NCI-H748 (cell line): ENCODE measurements around the gene RAB27A.
"Not testable (repeated sequence)": the region's sequence is repeated elsewhere in the genome, so short reads cannot be mapped to it uniquely, and the experiment has no call there.

Experiments used
- DNase-seq: peaks from one replicate; lab custom pipeline; 2025; ENCODE audit not compliant: unreplicated experiment; lab: John Stamatoyannopoulos, UW

Gene RAB27A

GRCh38 chr15:55289746-55290527 lies at the start of gene RAB27A:
RAB27A (minus strand) TSS chr15:55289813; CDS start chr15:55234934, 54,879 bp downstream.
- peak; percentile 70 for DNase-seq

- no peak for DNase-seq
These were observed 47.5 kb upstream of the RAB27A start for GRCh38 chr15:55337160-55337559.

- DNase-seq = no peak
These were observed 45.4 kb upstream of the RAB27A start for GRCh38 chr15:55334997-55335396.

- DNase-seq = no peak
These were observed 44.8 kb upstream of the RAB27A start for GRCh38 chr15:55334371-55334770.

- no peak for DNase-seq
These were observed 37.8 kb upstream of the RAB27A start for GRCh38 chr15:55327387-55327786.

- DNase-seq = no peak
These were observed 32.9 kb upstream of the RAB27A start for GRCh38 chr15:55322467-55322866.

GRCh38 chr15:55320963-55321362 lies 31.4 kb upstream of the RAB27A start:
- no peak for DNase-seq

GRCh38 chr15:55320238-55320550 lies 30.6 kb upstream of the RAB27A start:
- no peak for DNase-seq

- DNase-seq = no peak
These were observed 30.1 kb upstream of the RAB27A start for GRCh38 chr15:55319537-55320237.

GRCh38 chr15:55318588-55319494 lies 29.2 kb upstream of the RAB27A start, which contains the start of the genes PIGB and PIGBOS1:
PIGB (plus strand) TSS chr15:55319222; CDS start chr15:55319251, 29 bp downstream.
PIGBOS1 (minus strand) TSS chr15:55319123; CDS start chr15:55317792, 1,331 bp downstream.
- DNase-seq = peak; percentile 86

GRCh38 chr15:55302801-55303200 lies 13.2 kb upstream of the RAB27A start:
- DNase-seq = not testable (repeated sequence)

GRCh38 chr15:55297315-55297714 lies 7.7 kb upstream of the RAB27A start:
- DNase-seq = no peak

GRCh38 chr15:55290528-55291057 lies 980 bp upstream of the RAB27A start:
- DNase-seq = peak; percentile 73

GRCh38 chr15:55289011-55289745 lies 435 bp downstream of the RAB27A start:
- DNase-seq = peak; percentile 41

GRCh38 chr15:55288006-55288717 lies 1.5 kb downstream of the RAB27A start:
- DNase-seq = no peak

GRCh38 chr15:55286442-55287189 lies 3.0 kb downstream of the RAB27A start:
- not testable (repeated sequence) for DNase-seq

GRCh38 chr15:55284426-55284825 lies 5.2 kb downstream of the RAB27A start:
- DNase-seq = no peak

GRCh38 chr15:55283379-55284147 lies 6.0 kb downstream of the RAB27A start:
- no peak for DNase-seq
